ENCODE measurements around the gene MYCT1. TPM values are rescaled to one million over a fixed set of nuclear protein-coding genes. Genes with fewer than 3 reads are reported as not detected.

Gene MYCT1
- total RNA-seq (ENCODE audit: low replicate concordance): not detected in 2 replicates
- long read RNA-seq: 0 reads

DNA sequence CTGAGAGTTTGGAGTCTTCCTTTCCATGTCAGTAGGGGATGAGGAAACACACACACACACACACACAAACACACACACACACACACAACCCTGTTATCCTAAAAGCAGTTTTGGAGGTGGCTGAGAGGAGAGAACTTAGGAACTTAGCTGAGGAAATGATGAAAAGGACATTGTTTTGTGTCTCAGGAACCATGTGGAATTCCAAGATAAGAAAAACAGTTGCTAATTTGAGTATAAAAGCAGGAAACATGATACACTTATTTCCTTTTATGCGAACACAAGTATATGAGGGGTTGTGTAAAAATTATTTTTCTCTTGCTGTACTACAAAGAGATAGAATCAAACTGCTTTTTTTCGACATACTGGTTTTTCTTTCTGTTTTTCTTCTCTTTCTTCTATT lies at the start of gene MYCT1:
Gene MYCT1, plus strand, starts transcription at position 264 of the 400 bp plus-strand sequence. Its CDS starts 6 bp downstream, at position 270.
- no peak for DNase-seq (ENCODE audit: extremely low spot score, unreplicated experiment)
- no peaks in the 10 kb centered on the region for H3K4me1 Mint-ChIP-seq (ENCODE audit: unreplicated experiment)
- H3K27ac Mint-ChIP-seq: peak within 1 kb of the TSS; percentile 77
- TF ChIP-seq, protein P1, sequence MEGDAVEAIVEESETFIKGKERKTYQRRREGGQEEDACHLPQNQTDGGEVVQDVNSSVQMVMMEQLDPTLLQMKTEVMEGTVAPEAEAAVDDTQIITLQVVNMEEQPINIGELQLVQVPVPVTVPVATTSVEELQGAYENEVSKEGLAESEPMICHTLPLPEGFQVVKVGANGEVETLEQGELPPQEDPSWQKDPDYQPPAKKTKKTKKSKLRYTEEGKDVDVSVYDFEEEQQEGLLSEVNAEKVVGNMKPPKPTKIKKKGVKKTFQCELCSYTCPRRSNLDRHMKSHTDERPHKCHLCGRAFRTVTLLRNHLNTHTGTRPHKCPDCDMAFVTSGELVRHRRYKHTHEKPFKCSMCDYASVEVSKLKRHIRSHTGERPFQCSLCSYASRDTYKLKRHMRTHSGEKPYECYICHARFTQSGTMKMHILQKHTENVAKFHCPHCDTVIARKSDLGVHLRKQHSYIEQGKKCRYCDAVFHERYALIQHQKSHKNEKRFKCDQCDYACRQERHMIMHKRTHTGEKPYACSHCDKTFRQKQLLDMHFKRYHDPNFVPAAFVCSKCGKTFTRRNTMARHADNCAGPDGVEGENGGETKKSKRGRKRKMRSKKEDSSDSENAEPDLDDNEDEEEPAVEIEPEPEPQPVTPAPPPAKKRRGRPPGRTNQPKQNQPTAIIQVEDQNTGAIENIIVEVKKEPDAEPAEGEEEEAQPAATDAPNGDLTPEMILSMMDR (conservative IDR thresholded peaks at IDR 0.05): no peak
- no peaks in the 10 kb centered on the region for H3K9me3 Mint-ChIP-seq
- no peaks in the 10 kb centered on the region for H3K27me3 Mint-ChIP-seq
- no peaks in the 10 kb centered on the region for H3K36me3 Mint-ChIP-seq
- H3K4me3 Mint-ChIP-seq: no peak within 1 kb of the TSS

GRCh38 chr6:152648105-152648504 lies 49.6 kb upstream of the MYCT1 start:
- no peaks in the 10 kb centered on the region for H3K36me3 Mint-ChIP-seq
- H3K9me3 Mint-ChIP-seq: no peaks in the 10 kb centered on the region
- peaks cover 12% of the 10 kb centered on the region for H3K27me3 Mint-ChIP-seq
- DNase-seq (ENCODE audit: extremely low spot score, unreplicated experiment): no peak
- TF ChIP-seq, protein P1 (conservative IDR thresholded peaks at IDR 0.05): no peak
- H3K4me1 Mint-ChIP-seq (ENCODE audit: unreplicated experiment): no peaks in the 10 kb centered on the region
- no peak overlapping the region for H3K27ac Mint-ChIP-seq
- H3K4me3 Mint-ChIP-seq: no peak overlapping the region

- Mint-ChIP-seq H3K27ac (no peak overlapping the region), H3K36me3 (no peaks in the 10 kb centered on the region), H3K27me3 (peaks cover 3% of the 10 kb centered on the region), H3K4me3 (no peak overlapping the region), H3K9me3 (no peaks in the 10 kb centered on the region), H3K4me1 (ENCODE audit: unreplicated experiment) (no peaks in the 10 kb centered on the region)
- TF ChIP-seq, protein P1 (conservative IDR thresholded peaks at IDR 0.05): no peak
- DNase-seq (ENCODE audit: extremely low spot score, unreplicated experiment): no peak
Measured at GRCh38 chr6:152651986-152652385, 45.7 kb upstream of the MYCT1 start.

- Mint-ChIP-seq H3K4me1 (ENCODE audit: unreplicated experiment) (no peaks in the 10 kb centered on the region), H3K27ac (no peak overlapping the region), H3K36me3 (no peaks in the 10 kb centered on the region), H3K27me3 (no peaks in the 10 kb centered on the region), H3K4me3 (no peak overlapping the region), H3K9me3 (no peaks in the 10 kb centered on the region)
- TF ChIP-seq, protein P1 (conservative IDR thresholded peaks at IDR 0.05): no peak
- DNase-seq (ENCODE audit: extremely low spot score, unreplicated experiment): no peak
Measured at GRCh38 chr6:152661776-152662175, 35.9 kb upstream of the MYCT1 start.

GRCh38 chr6:152669895-152670294 lies 27.8 kb upstream of the MYCT1 start:
- DNase-seq (ENCODE audit: extremely low spot score, unreplicated experiment): no peak
- H3K27me3 Mint-ChIP-seq: no peaks in the 10 kb centered on the region
- TF ChIP-seq, protein P1 (conservative IDR thresholded peaks at IDR 0.05): peak; percentile 64
- H3K36me3 Mint-ChIP-seq: no peaks in the 10 kb centered on the region
- H3K27ac Mint-ChIP-seq: no peak overlapping the region
- H3K4me3 Mint-ChIP-seq: no peak overlapping the region
- H3K4me1 Mint-ChIP-seq (ENCODE audit: unreplicated experiment): no peaks in the 10 kb centered on the region
- no peaks in the 10 kb centered on the region for H3K9me3 Mint-ChIP-seq

- Mint-ChIP-seq H3K36me3 (no peaks in the 10 kb centered on the region), H3K4me1 (ENCODE audit: unreplicated experiment) (no peaks in the 10 kb centered on the region), H3K4me3 (no peak overlapping the region), H3K9me3 (no peaks in the 10 kb centered on the region), H3K27ac (no peak overlapping the region), H3K27me3 (no peaks in the 10 kb centered on the region)
- DNase-seq (ENCODE audit: extremely low spot score, unreplicated experiment): no peak
- TF ChIP-seq, protein P1 (conservative IDR thresholded peaks at IDR 0.05): no peak
Measured at GRCh38 chr6:152671171-152671570, 26.5 kb upstream of the MYCT1 start.

Data from type B pancreatic cell (in vitro differentiated cells).